ENCODE measurements around the gene CDX1. TPM values are rescaled to one million over a fixed set of nuclear protein-coding genes. Genes with fewer than 3 reads are reported as not detected.

Gene CDX1
- total RNA-seq, 2 donors from 2014 or later, result not detected

DNA sequence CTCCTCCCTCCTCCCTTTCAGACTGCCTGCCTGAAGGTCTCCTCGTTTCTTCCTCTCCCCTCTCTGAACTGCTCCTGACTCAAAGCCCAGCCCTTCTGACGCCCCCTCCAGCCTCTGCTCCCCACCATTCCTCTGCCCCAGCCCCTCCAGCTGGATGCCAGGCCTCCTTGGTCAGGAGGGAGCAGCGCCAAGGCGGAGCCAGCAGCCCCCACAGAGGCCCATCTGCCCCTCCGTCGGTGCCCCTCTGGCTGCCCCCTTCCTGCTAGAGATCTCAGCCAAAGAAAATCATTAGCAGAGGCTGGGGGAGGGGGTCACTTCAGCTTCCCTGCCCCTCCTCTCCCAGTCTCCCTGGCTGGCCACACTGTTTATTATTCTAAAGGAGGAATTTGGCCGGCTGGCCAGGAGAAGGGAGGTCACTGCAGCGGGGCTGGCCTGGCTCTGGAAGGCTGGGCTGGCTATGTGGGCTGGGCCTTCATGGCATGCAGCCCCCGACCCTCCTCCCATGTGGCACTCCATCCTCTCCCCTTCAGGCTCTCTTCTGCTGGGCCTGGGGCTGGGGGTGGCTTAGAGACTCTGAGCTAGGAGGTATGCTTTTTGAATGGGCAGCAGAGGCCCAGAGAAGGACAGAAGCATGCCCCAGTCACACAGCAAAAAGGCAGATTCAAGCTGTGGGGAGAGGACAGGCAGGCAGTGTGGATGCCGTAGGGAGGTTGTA is 27.9 kb upstream of the CDX1 start:
- peaks cover 28% of the 10 kb centered on the region for H3K27me3 Mint-ChIP-seq (ENCODE audit: insufficient read depth)
- peak overlapping the region; percentile 71 for H3K27ac Mint-ChIP-seq
- peak; percentile 87 for DNase-seq
- peaks cover 60% of the 10 kb centered on the region for H3K4me1 Mint-ChIP-seq
- Histone ChIP-seq H3K4me1 (ENCODE audit: control insufficient read depth, insufficient read depth, low read length) (peaks cover 32% of the 10 kb centered on the region), H3K36me3 (ENCODE audit: control insufficient read depth, insufficient read depth, low read length) (no peaks in the 10 kb centered on the region), H3K9ac (ENCODE audit: extremely low read depth, low read length, poor library complexity, severe bottlenecking) (no peak overlapping the region), H3K9me3 (ENCODE audit: control insufficient read depth, low read length) (no peaks in the 10 kb centered on the region), H3K27ac (ENCODE audit: low read depth, low read length) (peak overlapping the region; percentile 30), H3K4me3 (ENCODE audit: low read length) (no peak overlapping the region), H3K27me3 (ENCODE audit: control insufficient read depth, insufficient read depth, low read length, poor library complexity, severe bottlenecking) (peaks cover 12% of the 10 kb centered on the region)
- H3K9me3 Mint-ChIP-seq, result no peaks in the 10 kb centered on the region
- H3K4me3 Mint-ChIP-seq, result peak overlapping the region; percentile 5
- TF ChIP-seq, protein P1, sequence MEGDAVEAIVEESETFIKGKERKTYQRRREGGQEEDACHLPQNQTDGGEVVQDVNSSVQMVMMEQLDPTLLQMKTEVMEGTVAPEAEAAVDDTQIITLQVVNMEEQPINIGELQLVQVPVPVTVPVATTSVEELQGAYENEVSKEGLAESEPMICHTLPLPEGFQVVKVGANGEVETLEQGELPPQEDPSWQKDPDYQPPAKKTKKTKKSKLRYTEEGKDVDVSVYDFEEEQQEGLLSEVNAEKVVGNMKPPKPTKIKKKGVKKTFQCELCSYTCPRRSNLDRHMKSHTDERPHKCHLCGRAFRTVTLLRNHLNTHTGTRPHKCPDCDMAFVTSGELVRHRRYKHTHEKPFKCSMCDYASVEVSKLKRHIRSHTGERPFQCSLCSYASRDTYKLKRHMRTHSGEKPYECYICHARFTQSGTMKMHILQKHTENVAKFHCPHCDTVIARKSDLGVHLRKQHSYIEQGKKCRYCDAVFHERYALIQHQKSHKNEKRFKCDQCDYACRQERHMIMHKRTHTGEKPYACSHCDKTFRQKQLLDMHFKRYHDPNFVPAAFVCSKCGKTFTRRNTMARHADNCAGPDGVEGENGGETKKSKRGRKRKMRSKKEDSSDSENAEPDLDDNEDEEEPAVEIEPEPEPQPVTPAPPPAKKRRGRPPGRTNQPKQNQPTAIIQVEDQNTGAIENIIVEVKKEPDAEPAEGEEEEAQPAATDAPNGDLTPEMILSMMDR (conservative IDR thresholded peaks at IDR 0.05), result no peak
- no peaks in the 10 kb centered on the region for H3K36me3 Mint-ChIP-seq (ENCODE audit: low read depth)
- WGBS, 2 experiments (ENCODE audit: insufficient coverage in 1 of 2, insufficient read length in 1 of 2), result 39 to 42% methylated on average over 3 to 10 of the region's 10 CpGs

GRCh38 chr5:150139334-150139733 is 27.2 kb upstream of the CDX1 start:
- Histone ChIP-seq H3K4me3 (ENCODE audit: low read length) (no peak overlapping the region), H3K27me3 (ENCODE audit: control insufficient read depth, insufficient read depth, low read length, poor library complexity, severe bottlenecking) (peaks cover 6% of the 10 kb centered on the region), H3K36me3 (ENCODE audit: control insufficient read depth, insufficient read depth, low read length) (no peaks in the 10 kb centered on the region), H3K4me1 (ENCODE audit: control insufficient read depth, insufficient read depth, low read length) (peaks cover 36% of the 10 kb centered on the region), H3K9me3 (ENCODE audit: control insufficient read depth, low read length) (no peaks in the 10 kb centered on the region), H3K27ac (ENCODE audit: low read depth, low read length) (peak overlapping the region; percentile 30), H3K9ac (ENCODE audit: extremely low read depth, low read length, poor library complexity, severe bottlenecking) (no peak overlapping the region)
- Mint-ChIP-seq H3K27me3 (ENCODE audit: insufficient read depth) (peaks cover 22% of the 10 kb centered on the region), H3K4me3 (no peak overlapping the region), H3K4me1 (peaks cover 66% of the 10 kb centered on the region), H3K36me3 (ENCODE audit: low read depth) (no peaks in the 10 kb centered on the region), H3K9me3 (no peaks in the 10 kb centered on the region), H3K27ac (peak overlapping the region; percentile 71)
- no peak for DNase-seq
- 73 to 79% methylated on average over 6 of the region's 6 CpGs for WGBS, 2 experiments (ENCODE audit: insufficient coverage in 1 of 2, insufficient read length in 1 of 2)
- TF ChIP-seq, protein P1 (conservative IDR thresholded peaks at IDR 0.05), result no peak

DNA sequence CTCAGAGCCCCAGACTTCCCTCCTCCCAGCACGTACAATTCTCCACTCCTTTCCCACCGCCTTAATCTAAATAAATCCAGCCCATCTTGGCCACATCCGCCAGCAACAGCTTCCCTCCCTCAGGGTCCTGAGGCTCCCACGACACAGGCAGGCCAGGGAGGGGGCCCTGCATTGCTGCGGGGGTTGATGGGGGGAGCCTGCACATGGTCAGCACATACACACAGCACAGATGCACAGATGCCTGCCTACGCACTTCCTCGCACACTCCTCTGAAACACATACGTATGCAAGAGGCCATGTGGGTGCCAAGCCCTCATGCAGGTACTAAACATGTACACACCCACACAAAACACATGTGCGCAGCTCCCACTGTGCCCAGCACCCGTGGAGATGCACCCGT is 25.7 kb upstream of the CDX1 start:
- Histone ChIP-seq H3K4me1 (ENCODE audit: control insufficient read depth, insufficient read depth, low read length) (peaks cover 42% of the 10 kb centered on the region), H3K9ac (ENCODE audit: extremely low read depth, low read length, poor library complexity, severe bottlenecking) (no peak overlapping the region)
- WGBS, 2 experiments (ENCODE audit: insufficient coverage in 1 of 2, insufficient read length in 1 of 2), result 90% methylated on average over 3 to 11 of the region's 11 CpGs

More for the DNA sequence above, 25.7 kb upstream of the CDX1 start:
- peak overlapping the region; percentile 44 for H3K27ac Mint-ChIP-seq
- no peak overlapping the region for H3K4me3 Mint-ChIP-seq
- peaks cover 67% of the 10 kb centered on the region for H3K4me1 Mint-ChIP-seq
- peaks cover 7% of the 10 kb centered on the region for H3K27me3 Mint-ChIP-seq (ENCODE audit: insufficient read depth)
- H3K9me3 Mint-ChIP-seq, result no peaks in the 10 kb centered on the region
- H3K36me3 Mint-ChIP-seq (ENCODE audit: low read depth), result no peaks in the 10 kb centered on the region
- TF ChIP-seq, protein P1 (conservative IDR thresholded peaks at IDR 0.05), result no peak
- no peak for DNase-seq
- Histone ChIP-seq H3K4me3 (ENCODE audit: low read length) (no peak overlapping the region), H3K27me3 (ENCODE audit: control insufficient read depth, insufficient read depth, low read length, poor library complexity, severe bottlenecking) (no peaks in the 10 kb centered on the region), H3K36me3 (ENCODE audit: control insufficient read depth, insufficient read depth, low read length) (no peaks in the 10 kb centered on the region), H3K27ac (ENCODE audit: low read depth, low read length) (peak overlapping the region; percentile 16), H3K9me3 (ENCODE audit: control insufficient read depth, low read length) (no peaks in the 10 kb centered on the region)
